ENCODE data around the gene MGME1. TPM values are rescaled to one million over a fixed set of nuclear protein-coding genes. Genes with fewer than 3 reads are reported as not detected.
"Not testable (repeated sequence)": the region's sequence is repeated elsewhere in the genome, so short reads cannot be mapped to it uniquely, and the experiment has no call there.

The MGME1 gene
- total RNA-seq, 1 donor from 2014 or later: 33.6 TPM

DNA sequence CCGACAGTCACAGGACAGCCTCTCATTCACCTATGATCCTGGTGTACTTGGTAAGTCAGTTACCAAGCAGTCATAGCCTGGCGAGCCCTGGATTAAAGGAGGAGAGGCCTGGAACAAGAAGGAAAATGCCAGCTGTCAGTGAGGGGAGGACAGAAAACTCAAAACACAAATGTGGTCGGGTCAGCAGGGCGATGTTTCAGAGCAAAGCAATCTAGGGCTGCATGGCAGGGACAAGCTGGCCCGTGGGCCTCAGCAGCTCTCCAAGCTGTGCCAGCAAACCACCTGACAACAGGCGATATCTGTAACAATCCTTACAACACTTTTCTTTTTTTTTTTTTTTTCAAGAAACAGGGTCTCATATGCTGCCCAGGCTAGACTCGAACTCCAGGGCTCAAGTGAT is 40.3 kb downstream of the MGME1 start:
- no peaks in the 10 kb centered on the region for H3K36me3 Mint-ChIP-seq (ENCODE audit: low read depth)
- intact Hi-C loops (cut with micrococcal nuclease): no loop called here
- H3K9me3 Mint-ChIP-seq: no peaks in the 10 kb centered on the region
- H3K27ac Mint-ChIP-seq: no peak overlapping the region
- no peak for DNase-seq (ENCODE audit: low spot score)
- no peaks in the 10 kb centered on the region for H3K27me3 Mint-ChIP-seq (ENCODE audit: insufficient read depth)
- no peak overlapping the region for H3K4me3 Mint-ChIP-seq
- H3K4me1 Mint-ChIP-seq (ENCODE audit: low read depth): no peaks in the 10 kb centered on the region

DNA sequence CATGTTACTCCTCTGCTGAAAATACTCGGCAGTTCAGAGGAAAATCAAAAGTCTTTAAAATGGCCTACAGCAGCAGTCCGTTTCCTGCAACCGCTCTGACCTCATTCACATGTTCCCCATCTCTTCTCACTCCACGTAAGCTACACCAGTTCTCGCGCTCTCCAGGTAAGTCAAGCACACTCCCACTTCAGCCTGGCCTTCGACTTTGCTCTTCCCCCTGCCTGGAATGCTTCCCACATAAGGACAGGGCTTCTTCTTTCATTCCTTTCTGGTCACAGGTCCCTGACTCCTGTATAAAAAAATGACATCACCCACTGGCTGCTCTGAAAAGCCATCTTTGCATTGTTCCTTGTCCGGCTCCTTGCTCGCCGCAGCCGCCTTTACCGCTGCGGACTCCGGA is 42.7 kb downstream of the MGME1 start:
- DNase-seq (ENCODE audit: low spot score): no peak
- H3K9me3 Mint-ChIP-seq: no peaks in the 10 kb centered on the region
- no peaks in the 10 kb centered on the region for H3K4me1 Mint-ChIP-seq (ENCODE audit: low read depth)
- H3K4me3 Mint-ChIP-seq: no peak overlapping the region
- no peaks in the 10 kb centered on the region for H3K36me3 Mint-ChIP-seq (ENCODE audit: low read depth)
- H3K27me3 Mint-ChIP-seq (ENCODE audit: insufficient read depth): no peaks in the 10 kb centered on the region
- intact Hi-C loops (cut with micrococcal nuclease): no loop called here
- H3K27ac Mint-ChIP-seq: no peak overlapping the region

GRCh38 chr20:18011951-18012645 is 43.3 kb downstream of the MGME1 start:
- DNase-seq (ENCODE audit: low spot score): no peak
- intact Hi-C loops (cut with micrococcal nuclease): no loop called here
- Mint-ChIP-seq H3K27ac (no peak overlapping the region), H3K27me3 (ENCODE audit: insufficient read depth) (no peaks in the 10 kb centered on the region), H3K36me3 (ENCODE audit: low read depth) (no peaks in the 10 kb centered on the region), H3K4me1 (ENCODE audit: low read depth) (no peaks in the 10 kb centered on the region), H3K9me3 (no peaks in the 10 kb centered on the region), H3K4me3 (no peak overlapping the region)

- DNase-seq (ENCODE audit: low spot score): no peak
- Mint-ChIP-seq H3K36me3 (ENCODE audit: low read depth) (no peaks in the 10 kb centered on the region), H3K4me1 (ENCODE audit: low read depth) (no peaks in the 10 kb centered on the region), H3K4me3 (no peak overlapping the region), H3K9me3 (no peaks in the 10 kb centered on the region), H3K27me3 (ENCODE audit: insufficient read depth) (no peaks in the 10 kb centered on the region), H3K27ac (no peak overlapping the region)
- intact Hi-C loops (cut with micrococcal nuclease): no loop called here
These were observed 44.1 kb downstream of the MGME1 start for GRCh38 chr20:18012901-18013300.

DNA sequence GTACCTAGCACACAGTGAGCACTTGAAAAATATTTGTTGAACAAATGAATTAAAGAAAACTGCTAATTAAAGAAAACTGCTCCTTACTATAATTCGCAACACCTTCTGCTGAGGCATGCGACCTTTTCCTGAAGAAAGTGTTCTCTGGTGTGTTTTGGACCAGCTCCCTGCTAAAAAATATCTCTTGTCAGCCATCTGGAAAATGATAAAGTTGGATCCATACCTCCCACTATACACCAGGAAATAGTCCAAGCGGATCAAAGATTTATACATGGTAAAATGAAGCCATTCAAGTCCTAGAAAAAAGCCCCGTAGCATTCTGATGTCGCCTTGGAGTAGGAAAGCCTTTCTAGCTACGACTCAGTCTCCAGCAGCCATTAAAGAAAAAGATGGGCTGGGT is 45.6 kb downstream of the MGME1 start:
- Mint-ChIP-seq H3K27ac (no peak overlapping the region), H3K9me3 (no peaks in the 10 kb centered on the region), H3K27me3 (ENCODE audit: insufficient read depth) (no peaks in the 10 kb centered on the region), H3K36me3 (ENCODE audit: low read depth) (no peaks in the 10 kb centered on the region), H3K4me3 (no peak overlapping the region), H3K4me1 (ENCODE audit: low read depth) (no peaks in the 10 kb centered on the region)
- no peak for DNase-seq (ENCODE audit: low spot score)
- intact Hi-C loops (cut with micrococcal nuclease): no loop called here

- Mint-ChIP-seq H3K4me3 (no peak overlapping the region), H3K9me3 (no peaks in the 10 kb centered on the region), H3K36me3 (ENCODE audit: low read depth) (no peaks in the 10 kb centered on the region), H3K4me1 (ENCODE audit: low read depth) (no peaks in the 10 kb centered on the region), H3K27ac (no peak overlapping the region), H3K27me3 (ENCODE audit: insufficient read depth) (peaks cover 2% of the 10 kb centered on the region)
- no peak for DNase-seq (ENCODE audit: low spot score)
- intact Hi-C loops (cut with micrococcal nuclease): no loop called here
These were observed 48.0 kb downstream of the MGME1 start for GRCh38 chr20:18016772-18017171.

GRCh38 chr20:18018100-18018499 is 49.3 kb downstream of the MGME1 start:
- no peaks in the 10 kb centered on the region for H3K36me3 Mint-ChIP-seq (ENCODE audit: low read depth)
- intact Hi-C loops (cut with micrococcal nuclease): no loop called here

GRCh38 chr20:18019068-18019467 is 50.2 kb downstream of the MGME1 start:
- intact Hi-C loops (cut with micrococcal nuclease): no loop called here
- no peaks in the 10 kb centered on the region for H3K9me3 Mint-ChIP-seq

More at GRCh38 chr20:18018100-18018499, 49.3 kb downstream of the MGME1 start:
- no peaks in the 10 kb centered on the region for H3K9me3 Mint-ChIP-seq
- H3K27me3 Mint-ChIP-seq (ENCODE audit: insufficient read depth): peaks cover 2% of the 10 kb centered on the region
- no peak for DNase-seq (ENCODE audit: low spot score)
- no peaks in the 10 kb centered on the region for H3K4me1 Mint-ChIP-seq (ENCODE audit: low read depth)
- no peak overlapping the region for H3K4me3 Mint-ChIP-seq
- no peak overlapping the region for H3K27ac Mint-ChIP-seq

DNA sequence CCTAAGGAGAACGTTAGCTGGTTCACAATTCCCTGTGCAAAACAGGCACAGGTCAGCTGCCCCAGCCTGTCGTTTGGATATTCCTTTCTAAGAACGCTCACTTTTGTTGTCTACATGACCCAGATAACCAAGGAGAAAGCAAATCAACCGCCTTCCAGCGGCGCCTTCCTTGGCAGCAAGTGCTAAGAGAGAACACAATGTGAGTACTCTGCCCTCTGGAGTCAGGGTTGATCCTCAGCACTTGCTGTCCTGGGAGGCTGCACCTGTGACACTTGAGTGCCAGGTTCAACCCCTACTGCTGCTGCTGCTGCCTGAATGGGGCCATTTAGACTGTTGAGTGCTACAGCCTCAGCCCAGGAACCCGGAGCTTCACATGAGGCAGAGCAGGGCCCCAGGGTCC is 52.1 kb downstream of the MGME1 start:
- Mint-ChIP-seq H3K27ac (no peak overlapping the region), H3K4me1 (ENCODE audit: low read depth) (no peaks in the 10 kb centered on the region), H3K9me3 (no peaks in the 10 kb centered on the region), H3K4me3 (no peak overlapping the region), H3K36me3 (ENCODE audit: low read depth) (no peaks in the 10 kb centered on the region), H3K27me3 (ENCODE audit: insufficient read depth) (peaks cover 7% of the 10 kb centered on the region)
- intact Hi-C loops (cut with micrococcal nuclease): no loop called here
- no peak for DNase-seq (ENCODE audit: low spot score)

More at GRCh38 chr20:18019068-18019467, 50.2 kb downstream of the MGME1 start:
- Mint-ChIP-seq H3K4me1 (ENCODE audit: low read depth) (no peaks in the 10 kb centered on the region), H3K4me3 (no peak overlapping the region), H3K36me3 (ENCODE audit: low read depth) (no peaks in the 10 kb centered on the region), H3K27ac (no peak overlapping the region), H3K27me3 (ENCODE audit: insufficient read depth) (peaks cover 5% of the 10 kb centered on the region)
- DNase-seq (ENCODE audit: low spot score): no peak

DNA sequence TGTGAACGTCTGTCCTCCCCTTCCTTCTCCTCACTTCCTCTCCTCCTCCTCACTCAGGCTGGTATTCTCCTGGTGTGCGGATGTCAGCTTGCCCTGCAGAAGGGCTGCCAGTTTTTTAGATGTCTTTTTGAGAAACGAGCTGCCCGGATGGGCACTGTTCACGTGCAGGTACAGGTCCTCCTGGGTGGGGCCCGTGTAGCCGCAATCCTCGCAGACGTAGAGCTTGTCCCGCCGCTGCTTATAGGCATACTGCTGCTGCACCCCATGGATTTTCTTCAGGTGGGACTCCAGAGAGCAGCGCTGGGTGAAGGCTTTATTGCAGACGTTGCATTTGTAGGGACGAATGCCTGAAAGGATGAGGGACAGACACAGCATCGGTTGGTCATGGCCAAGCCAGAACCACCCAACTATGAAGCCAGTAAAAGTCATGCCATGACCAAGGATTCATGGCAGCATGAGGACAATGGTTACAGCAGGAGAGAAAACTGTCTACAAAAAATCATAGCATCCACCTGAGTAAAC is 55.8 kb downstream of the MGME1 start:
- H3K4me1 Mint-ChIP-seq (ENCODE audit: low read depth): no peaks in the 10 kb centered on the region
- H3K27ac Mint-ChIP-seq: no peak overlapping the region

DNA sequence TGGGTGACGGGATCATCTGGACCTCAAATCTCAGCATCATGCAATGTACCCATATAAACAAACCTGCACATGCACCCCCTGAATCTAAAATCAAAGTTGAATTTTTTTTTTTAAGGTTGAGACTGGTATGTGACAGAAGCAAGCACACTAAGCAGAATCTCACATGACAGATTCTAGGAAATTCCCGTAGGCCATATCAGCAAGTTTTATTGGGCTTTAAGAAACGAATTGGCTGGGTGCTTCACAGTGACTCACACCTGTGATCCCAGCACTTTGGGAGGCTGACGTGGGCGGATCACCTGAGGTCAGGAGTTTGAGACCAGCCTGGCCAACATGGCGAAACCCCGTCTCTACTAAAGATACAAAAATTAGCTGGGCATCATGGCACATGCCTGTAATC is 58.2 kb downstream of the MGME1 start:
- H3K36me3 Mint-ChIP-seq (ENCODE audit: low read depth); intact Hi-C loops (cut with micrococcal nuclease); H3K27ac Mint-ChIP-seq; H3K9me3 Mint-ChIP-seq; DNase-seq (ENCODE audit: low spot score); H3K27me3 Mint-ChIP-seq (ENCODE audit: insufficient read depth); H3K4me1 Mint-ChIP-seq (ENCODE audit: low read depth); H3K4me3 Mint-ChIP-seq: not testable (repeated sequence)

More for the DNA sequence above, 55.8 kb downstream of the MGME1 start:
- no peak for DNase-seq (ENCODE audit: low spot score)
- intact Hi-C loops (cut with micrococcal nuclease): no loop called here
- Mint-ChIP-seq H3K4me3 (no peak overlapping the region), H3K27me3 (ENCODE audit: insufficient read depth) (peaks cover 7% of the 10 kb centered on the region), H3K36me3 (ENCODE audit: low read depth) (no peaks in the 10 kb centered on the region), H3K9me3 (no peaks in the 10 kb centered on the region)

DNA sequence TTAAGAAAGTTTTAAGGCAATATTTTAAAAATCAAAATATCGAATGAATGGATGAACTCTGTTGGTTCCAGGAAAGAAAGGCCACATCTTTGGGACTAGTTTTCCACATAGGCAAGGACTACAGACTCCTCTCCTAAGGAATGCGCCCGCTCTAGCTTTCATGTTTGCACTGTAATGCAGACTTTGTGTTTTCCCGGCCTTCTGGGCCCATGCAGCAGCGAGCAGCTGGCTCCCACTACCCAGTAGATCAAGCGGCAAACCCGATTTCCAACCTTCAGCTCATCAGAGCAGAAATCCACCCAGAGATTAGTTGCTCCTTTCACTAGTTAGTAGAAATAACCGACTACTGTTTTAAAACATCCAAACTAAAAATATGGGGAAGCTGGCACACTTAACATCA is 61.2 kb downstream of the MGME1 start:
- Mint-ChIP-seq H3K27me3 (ENCODE audit: insufficient read depth) (peaks cover 3% of the 10 kb centered on the region), H3K4me1 (ENCODE audit: low read depth) (no peaks in the 10 kb centered on the region), H3K9me3 (no peaks in the 10 kb centered on the region), H3K36me3 (ENCODE audit: low read depth) (no peaks in the 10 kb centered on the region), H3K27ac (no peak overlapping the region), H3K4me3 (no peak overlapping the region)
- DNase-seq (ENCODE audit: low spot score): no peak
- intact Hi-C loops (cut with micrococcal nuclease): no loop called here

DNA sequence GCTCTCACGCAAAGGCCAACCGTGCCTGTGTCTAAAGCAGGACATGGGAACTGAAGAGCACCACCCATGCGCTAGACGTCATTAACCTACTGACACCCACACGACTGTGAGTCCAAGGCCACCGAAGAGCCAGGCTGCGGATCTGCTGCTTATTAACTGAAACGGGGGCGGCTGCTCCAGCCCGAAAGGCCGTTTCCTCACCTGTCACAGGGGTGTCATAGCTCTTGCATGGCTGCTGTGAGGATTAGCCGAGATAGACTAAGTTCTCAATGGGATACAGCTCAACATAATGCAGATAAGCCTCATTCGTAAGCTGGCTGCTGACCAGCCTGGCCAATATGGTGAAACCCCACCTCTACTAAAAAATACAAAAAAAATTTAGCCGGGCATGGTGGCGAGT is 62.2 kb downstream of the MGME1 start:
- Mint-ChIP-seq H3K4me3 (no peak overlapping the region), H3K36me3 (ENCODE audit: low read depth) (no peaks in the 10 kb centered on the region), H3K9me3 (no peaks in the 10 kb centered on the region), H3K27ac (no peak overlapping the region), H3K4me1 (ENCODE audit: low read depth) (no peaks in the 10 kb centered on the region), H3K27me3 (ENCODE audit: insufficient read depth) (peaks cover 3% of the 10 kb centered on the region)
- DNase-seq (ENCODE audit: low spot score): no peak
- intact Hi-C loops (cut with micrococcal nuclease): no loop called here

Measured in activated T-helper 1 cell treated with anti-CD3 and anti-CD28 coated beads, Interleukin-12 subunit alpha, Interleukin-12 subunit beta, Interleukin-2, Interleukin-4 antibody, amounts not matched to agents 30 ng/mL and 10 ng/mL and 1 ng/mL, durations not matched to agents 14 hours and 24 hours and 36 hours (primary cell).